Keratinocyte (primary cell): ENCODE measurements around the gene GPR15LG. TPM values are rescaled to one million over a fixed set of nuclear protein-coding genes. Genes with fewer than 3 reads are reported as not detected.

Experiments used
- DNase-seq: peaks from one replicate; pipeline ENCODE4 v3.0.0-alpha.2; 2011; ENCODE audit warnings: low read depth, missing footprints, low spot score
- FAIRE-seq: peaks from 2 replicates; lab custom pipeline; 2011; peaks lifted over from hg19 to GRCh38; lab: Jason Lieb, UNC
- H2AFZ ChIP-seq: 2 replicates; pipeline ENCODE4 v1.6.0; 2012; ENCODE audit warnings: low read length, control low read depth, inconsistent platforms; ENCODE audit not compliant: control insufficient read depth
- H3K27ac ChIP-seq: 2 replicates; pipeline ENCODE4 v1.5.1; 2011; ENCODE audit warnings: low read length; ENCODE audit not compliant: control insufficient read depth, insufficient read depth
- H3K27me3 ChIP-seq: 3 replicates; pipeline ENCODE4 v1.6.0; 2011; ENCODE audit warnings: low read length; ENCODE audit not compliant: control insufficient read depth, insufficient read depth; ENCODE audit errors: extremely low read depth
- H3K36me3 ChIP-seq, 2 experiments: 2 replicates in 1 of 2; 3 replicates in 1 of 2; pipeline ENCODE4 v1.5.1; 2011; ENCODE audit warnings: low read length in 2 of 2, mild to moderate bottlenecking in 1 of 2; ENCODE audit not compliant: control insufficient read depth in 2 of 2, insufficient read depth in 2 of 2; ENCODE audit errors: extremely low read depth in 1 of 2
- H3K4me1 ChIP-seq: 3 replicates; pipeline ENCODE4 v1.5.1; 2011; ENCODE audit warnings: low read length; ENCODE audit not compliant: control insufficient read depth, insufficient read depth; ENCODE audit errors: extremely low read depth
- H3K4me2 ChIP-seq: 3 replicates; pipeline ENCODE4 v1.6.0; 2011; ENCODE audit warnings: low read depth, low read length; ENCODE audit not compliant: control insufficient read depth, insufficient read depth; ENCODE audit errors: extremely low read depth
- H3K4me3 ChIP-seq, 3 experiments: fragments of 200-600 bp in 1 of 3; sonication (generic) in 1 of 3; 2 replicates in 2 of 3; 3 replicates in 1 of 3; pipeline ENCODE4 v1.5.1; 2011 to 2016; ENCODE audit warnings: low read length in 3 of 3, mild to moderate bottlenecking in 3 of 3, control low read depth in 2 of 3, inconsistent platforms in 1 of 3, low read depth in 1 of 3, mixed read lengths in 1 of 3, mixed run types in 1 of 3, moderate library complexity in 1 of 3; ENCODE audit not compliant: control insufficient read depth in 2 of 3, insufficient read depth in 2 of 3; ENCODE audit errors: extremely low read depth in 1 of 3
- H3K79me2 ChIP-seq: 2 replicates; pipeline ENCODE4 v1.6.0; 2012; ENCODE audit warnings: low read length; ENCODE audit not compliant: control insufficient read depth, insufficient read depth
- H3K9ac ChIP-seq: 3 replicates; pipeline ENCODE4 v1.6.0; 2011; ENCODE audit warnings: low read length; ENCODE audit not compliant: control insufficient read depth, insufficient read depth; ENCODE audit errors: extremely low read depth
- H3K9me1 ChIP-seq: 3 replicates; pipeline ENCODE4 v1.6.0; 2011; ENCODE audit warnings: low read length; ENCODE audit not compliant: control insufficient read depth, insufficient read depth; ENCODE audit errors: extremely low read depth
- H3K9me3 ChIP-seq: 2 replicates; pipeline ENCODE4 v1.5.1; 2012; ENCODE audit warnings: low read depth, low read length; ENCODE audit not compliant: control insufficient read depth
- H4K20me1 ChIP-seq: 3 replicates; pipeline ENCODE4 v1.6.0; 2011; ENCODE audit warnings: low read length; ENCODE audit not compliant: control insufficient read depth, insufficient read depth; ENCODE audit errors: extremely low read depth
- CTCF ChIP-seq, 3 experiments: IDR thresholded peaks in 1 of 3; conservative IDR thresholded peaks in 1 of 3; optimal IDR thresholded peaks in 1 of 3; 2 replicates in 2 of 3; 3 replicates in 1 of 3; pipeline versions ENCODE3 to v1.5.1; 2011; ENCODE audit warnings: low read length in 3 of 3, mild to moderate bottlenecking in 3 of 3, moderate library complexity in 2 of 3, control low read depth in 1 of 3, inconsistent platforms in 1 of 3; ENCODE audit not compliant: insufficient read depth in 2 of 3; ENCODE audit errors: extremely low read depth in 1 of 3
- EZH2 ChIP-seq: IDR thresholded peaks from one replicate; pipeline ENCODE4 v1.6.1; 2012; ENCODE audit warnings: inconsistent platforms, mild to moderate bottlenecking, low read length, moderate library complexity
- dilution Hi-C: fragments of 300-500 bp; cut with MboI; formaldehyde crosslinking; loops from one replicate; pipeline ENCODE4 v1.7.0; 2020; ENCODE audit warnings: low sequenced_read_pairs; ENCODE audit not compliant: extremely low pct_ligation_motif_present
- polyA plus RNA-seq, 5 experiments: library from polyadenylated mRNA; depleted of rRNA in 3 of 5; stranded (reverse) in 3 of 5; stranded (forward) in 1 of 5; unstranded in 1 of 5; fragments of >200 nt; gene quantifications; 1 replicate in 1 of 5; 2 replicates in 3 of 5; 3 replicates in 1 of 5; pipeline versions ENCODE4 v1.2.1 to v1.2.3, GENCODE V29; 2011 to 2012; ENCODE audit warnings: missing spikeins in 2 of 5, low read depth in 1 of 5, low replicate concordance in 1 of 5

Gene GPR15LG
- polyA plus RNA-seq, 1 donor (not counting 4 experiments of a cell fraction or from before 2014, with no cell fraction given): 10.4 TPM

- FAIRE-seq (no peak), DNase-seq (no peak)
- Histone ChIP-seq H4K20me1 (no peaks in the 10 kb centered on the region), H3K9me1 (no peaks in the 10 kb centered on the region), H3K9ac (no peak overlapping the region), H3K79me2 (no peaks in the 10 kb centered on the region), H3K36me3 (peaks cover 3 to 7% of the 10 kb centered on the region in 2 experiments), H3K27ac (no peak overlapping the region), H2AFZ (no peak overlapping the region), H3K27me3 (no peaks in the 10 kb centered on the region), H3K4me2 (no peak overlapping the region), H3K9me3 (no peaks in the 10 kb centered on the region), H3K4me3 (no peak overlapping the region), H3K4me1 (peaks cover 3% of the 10 kb centered on the region)
- TF ChIP-seq EZH2: no peak
- no peak for TF ChIP-seq CTCF (optimal IDR thresholded peaks at IDR 0.05 in 1 of 3, IDR thresholded peaks at IDR 0.05 in 1 of 3, conservative IDR thresholded peaks at IDR 0.05 in 1 of 3; ENCODE audit: extremely low read depth in 1 of 3, insufficient read depth in 2 of 3, low read length in 3 of 3)
- dilution Hi-C loops: no loop called here
Measured at GRCh38 chr10:84158061-84158460, 15.5 kb upstream of the GPR15LG start.

GRCh38 chr10:84158550-84158949, 15.1 kb upstream of the GPR15LG start:
- FAIRE-seq (no peak), DNase-seq (no peak)
- Histone ChIP-seq H3K4me2 (no peak overlapping the region), H3K4me3 (no peak overlapping the region), H3K27ac (no peak overlapping the region), H3K27me3 (no peaks in the 10 kb centered on the region), H3K4me1 (peaks cover 3% of the 10 kb centered on the region), H3K9me1 (no peaks in the 10 kb centered on the region), H3K36me3 (peaks cover 1 to 2% of the 10 kb centered on the region in 2 experiments), H4K20me1 (no peaks in the 10 kb centered on the region), H3K9ac (no peak overlapping the region), H3K9me3 (no peaks in the 10 kb centered on the region), H2AFZ (no peak overlapping the region), H3K79me2 (no peaks in the 10 kb centered on the region)
- dilution Hi-C loops: no loop called here
- TF ChIP-seq EZH2 (no peak), CTCF (optimal IDR thresholded peaks at IDR 0.05 in 1 of 3, IDR thresholded peaks at IDR 0.05 in 1 of 3, conservative IDR thresholded peaks at IDR 0.05 in 1 of 3; ENCODE audit: extremely low read depth in 1 of 3, insufficient read depth in 2 of 3, low read length in 3 of 3) (no peak)
